ENCODE results near the gene TTBK1.

Gene TTBK1

GRCh38 chr6:43246301-43247113, 3.2 kb downstream of the TTBK1 start:
- peak; percentile 15 to 33 for DNase-seq (ENCODE audit: low read depth in 1 of 2, low spot score in 1 of 2)
- Histone ChIP-seq H3K4me3 (replicated peaks; ENCODE audit: insufficient read depth, low read length) (peak overlapping the region; percentile 67), H3K27ac (replicated peaks) (no peak overlapping the region), H3K27me3 (ENCODE audit: insufficient read depth, poor library complexity, severe bottlenecking) (peaks cover 38% of the 10 kb centered on the region)
- TF ChIP-seq SPI1 (IDR thresholded peaks at IDR 0.05; ENCODE audit: borderline replicate concordance, low read depth) = no peak

GRCh38 chr6:43247114-43247999, 4.1 kb downstream of the TTBK1 start:
- peak; percentile 31 to 65 for DNase-seq (ENCODE audit: low read depth in 1 of 2, low spot score in 1 of 2)
- TF ChIP-seq GABPA (IDR thresholded peaks at IDR 0.05; ENCODE audit: low read depth) = 0 out of 2 replicates have a peak, but pooled peaks have one; percentile 25
- TF ChIP-seq, protein P1, sequence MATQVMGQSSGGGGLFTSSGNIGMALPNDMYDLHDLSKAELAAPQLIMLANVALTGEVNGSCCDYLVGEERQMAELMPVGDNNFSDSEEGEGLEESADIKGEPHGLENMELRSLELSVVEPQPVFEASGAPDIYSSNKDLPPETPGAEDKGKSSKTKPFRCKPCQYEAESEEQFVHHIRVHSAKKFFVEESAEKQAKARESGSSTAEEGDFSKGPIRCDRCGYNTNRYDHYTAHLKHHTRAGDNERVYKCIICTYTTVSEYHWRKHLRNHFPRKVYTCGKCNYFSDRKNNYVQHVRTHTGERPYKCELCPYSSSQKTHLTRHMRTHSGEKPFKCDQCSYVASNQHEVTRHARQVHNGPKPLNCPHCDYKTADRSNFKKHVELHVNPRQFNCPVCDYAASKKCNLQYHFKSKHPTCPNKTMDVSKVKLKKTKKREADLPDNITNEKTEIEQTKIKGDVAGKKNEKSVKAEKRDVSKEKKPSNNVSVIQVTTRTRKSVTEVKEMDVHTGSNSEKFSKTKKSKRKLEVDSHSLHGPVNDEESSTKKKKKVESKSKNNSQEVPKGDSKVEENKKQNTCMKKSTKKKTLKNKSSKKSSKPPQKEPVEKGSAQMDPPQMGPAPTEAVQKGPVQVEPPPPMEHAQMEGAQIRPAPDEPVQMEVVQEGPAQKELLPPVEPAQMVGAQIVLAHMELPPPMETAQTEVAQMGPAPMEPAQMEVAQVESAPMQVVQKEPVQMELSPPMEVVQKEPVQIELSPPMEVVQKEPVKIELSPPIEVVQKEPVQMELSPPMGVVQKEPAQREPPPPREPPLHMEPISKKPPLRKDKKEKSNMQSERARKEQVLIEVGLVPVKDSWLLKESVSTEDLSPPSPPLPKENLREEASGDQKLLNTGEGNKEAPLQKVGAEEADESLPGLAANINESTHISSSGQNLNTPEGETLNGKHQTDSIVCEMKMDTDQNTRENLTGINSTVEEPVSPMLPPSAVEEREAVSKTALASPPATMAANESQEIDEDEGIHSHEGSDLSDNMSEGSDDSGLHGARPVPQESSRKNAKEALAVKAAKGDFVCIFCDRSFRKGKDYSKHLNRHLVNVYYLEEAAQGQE (IDR thresholded peaks at IDR 0.05; ENCODE audit: insufficient replicate concordance, low read depth) = no peak
- TF ChIP-seq, protein P2, sequence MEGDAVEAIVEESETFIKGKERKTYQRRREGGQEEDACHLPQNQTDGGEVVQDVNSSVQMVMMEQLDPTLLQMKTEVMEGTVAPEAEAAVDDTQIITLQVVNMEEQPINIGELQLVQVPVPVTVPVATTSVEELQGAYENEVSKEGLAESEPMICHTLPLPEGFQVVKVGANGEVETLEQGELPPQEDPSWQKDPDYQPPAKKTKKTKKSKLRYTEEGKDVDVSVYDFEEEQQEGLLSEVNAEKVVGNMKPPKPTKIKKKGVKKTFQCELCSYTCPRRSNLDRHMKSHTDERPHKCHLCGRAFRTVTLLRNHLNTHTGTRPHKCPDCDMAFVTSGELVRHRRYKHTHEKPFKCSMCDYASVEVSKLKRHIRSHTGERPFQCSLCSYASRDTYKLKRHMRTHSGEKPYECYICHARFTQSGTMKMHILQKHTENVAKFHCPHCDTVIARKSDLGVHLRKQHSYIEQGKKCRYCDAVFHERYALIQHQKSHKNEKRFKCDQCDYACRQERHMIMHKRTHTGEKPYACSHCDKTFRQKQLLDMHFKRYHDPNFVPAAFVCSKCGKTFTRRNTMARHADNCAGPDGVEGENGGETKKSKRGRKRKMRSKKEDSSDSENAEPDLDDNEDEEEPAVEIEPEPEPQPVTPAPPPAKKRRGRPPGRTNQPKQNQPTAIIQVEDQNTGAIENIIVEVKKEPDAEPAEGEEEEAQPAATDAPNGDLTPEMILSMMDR (IDR thresholded peaks at IDR 0.05; ENCODE audit: insufficient read depth, low read length) = no peak
- H3K27me3 ChIP-seq (ENCODE audit: insufficient read depth, poor library complexity, severe bottlenecking) = peaks cover 38% of the 10 kb centered on the region
- no peak overlapping the region for H3K27ac ChIP-seq (replicated peaks)
- peak overlapping the region; percentile 67 for H3K4me3 ChIP-seq (replicated peaks; ENCODE audit: insufficient read depth, low read length)

- Histone ChIP-seq H3K27ac (replicated peaks) (no peak overlapping the region), H3K4me3 (replicated peaks; ENCODE audit: insufficient read depth, low read length) (no peak overlapping the region), H3K27me3 (ENCODE audit: insufficient read depth, poor library complexity, severe bottlenecking) (peaks cover 33% of the 10 kb centered on the region)
- TF ChIP-seq, protein P2 (IDR thresholded peaks at IDR 0.05; ENCODE audit: insufficient read depth, low read length) = no peak
- DNase-seq (ENCODE audit: low read depth in 1 of 2, low spot score in 1 of 2) = no peak
Measured at GRCh38 chr6:43248101-43248500, 4.8 kb downstream of the TTBK1 start.

- H3K4me3 ChIP-seq (replicated peaks; ENCODE audit: insufficient read depth, low read length) = no peak overlapping the region
- no peak overlapping the region for H3K27ac ChIP-seq (replicated peaks)
- DNase-seq (ENCODE audit: low read depth in 1 of 2, low spot score in 1 of 2) = no peak
- TF ChIP-seq POLR2AphosphoS5 (IDR thresholded peaks at IDR 0.05; ENCODE audit: low read depth) = no peak
- no peak for TF ChIP-seq GABPA (IDR thresholded peaks at IDR 0.05; ENCODE audit: low read depth)
- peaks cover 32% of the 10 kb centered on the region for H3K27me3 ChIP-seq (ENCODE audit: insufficient read depth, poor library complexity, severe bottlenecking)
Measured at GRCh38 chr6:43248791-43249190, 5.5 kb downstream of the TTBK1 start.

GRCh38 chr6:43250992-43251373, 7.7 kb downstream of the TTBK1 start:
- Histone ChIP-seq H3K27ac (replicated peaks) (no peak overlapping the region), H3K27me3 (ENCODE audit: insufficient read depth, poor library complexity, severe bottlenecking) (peaks cover 24% of the 10 kb centered on the region), H3K4me3 (replicated peaks; ENCODE audit: insufficient read depth, low read length) (no peak overlapping the region)
- no peak for DNase-seq (ENCODE audit: low read depth in 1 of 2, low spot score in 1 of 2)
- no peak for TF ChIP-seq GABPA (IDR thresholded peaks at IDR 0.05; ENCODE audit: low read depth)
- TF ChIP-seq, protein P2 (IDR thresholded peaks at IDR 0.05; ENCODE audit: insufficient read depth, low read length) = no peak
- no peak for TF ChIP-seq POLR2AphosphoS5 (IDR thresholded peaks at IDR 0.05; ENCODE audit: low read depth)
- TF ChIP-seq SPI1 (IDR thresholded peaks at IDR 0.05; ENCODE audit: borderline replicate concordance, low read depth) = no peak
- TF ChIP-seq, protein P1 (IDR thresholded peaks at IDR 0.05; ENCODE audit: insufficient replicate concordance, low read depth) = no peak
